GM12872 (cell line): ENCODE results near the gene ATP8A1.

Source experiments
- TF ChIP-seq, protein P1 (sequence below): IDR thresholded peaks from 3 replicates; pipeline ENCODE4 v1.5.1; 2011; ENCODE audit warnings: low read depth, mild to moderate bottlenecking, low read length, moderate library complexity; ENCODE audit not compliant: insufficient read depth

ATP8A1 gene

DNA sequence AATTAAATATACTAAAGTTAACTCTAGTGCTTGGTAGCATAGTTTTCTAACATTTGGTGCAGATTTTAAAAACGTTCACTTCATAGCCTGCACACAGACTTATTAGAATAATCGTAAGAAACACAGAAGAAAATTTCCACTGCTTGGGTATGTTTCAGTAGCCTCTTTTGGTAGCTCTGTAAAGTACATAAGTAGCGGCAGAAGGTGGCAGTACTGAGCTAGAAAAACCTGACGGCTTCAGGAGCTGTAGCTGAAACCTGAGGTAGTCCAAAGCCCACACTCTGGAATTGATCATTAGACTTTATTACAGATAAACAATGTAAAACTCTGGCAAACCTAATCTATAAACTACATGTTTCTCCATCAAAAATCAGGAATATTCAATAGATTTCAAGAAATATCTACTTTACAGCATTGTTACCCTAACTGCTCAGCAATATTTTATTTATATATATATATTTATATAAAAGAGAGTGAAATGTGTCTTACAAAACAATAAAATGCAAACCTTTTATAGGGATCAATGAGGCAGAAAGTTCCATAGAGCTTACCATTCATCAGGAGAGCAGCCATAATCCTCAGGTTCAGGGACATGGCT lies 88.2 kb downstream of the ATP8A1 start:
- TF ChIP-seq, protein P1, sequence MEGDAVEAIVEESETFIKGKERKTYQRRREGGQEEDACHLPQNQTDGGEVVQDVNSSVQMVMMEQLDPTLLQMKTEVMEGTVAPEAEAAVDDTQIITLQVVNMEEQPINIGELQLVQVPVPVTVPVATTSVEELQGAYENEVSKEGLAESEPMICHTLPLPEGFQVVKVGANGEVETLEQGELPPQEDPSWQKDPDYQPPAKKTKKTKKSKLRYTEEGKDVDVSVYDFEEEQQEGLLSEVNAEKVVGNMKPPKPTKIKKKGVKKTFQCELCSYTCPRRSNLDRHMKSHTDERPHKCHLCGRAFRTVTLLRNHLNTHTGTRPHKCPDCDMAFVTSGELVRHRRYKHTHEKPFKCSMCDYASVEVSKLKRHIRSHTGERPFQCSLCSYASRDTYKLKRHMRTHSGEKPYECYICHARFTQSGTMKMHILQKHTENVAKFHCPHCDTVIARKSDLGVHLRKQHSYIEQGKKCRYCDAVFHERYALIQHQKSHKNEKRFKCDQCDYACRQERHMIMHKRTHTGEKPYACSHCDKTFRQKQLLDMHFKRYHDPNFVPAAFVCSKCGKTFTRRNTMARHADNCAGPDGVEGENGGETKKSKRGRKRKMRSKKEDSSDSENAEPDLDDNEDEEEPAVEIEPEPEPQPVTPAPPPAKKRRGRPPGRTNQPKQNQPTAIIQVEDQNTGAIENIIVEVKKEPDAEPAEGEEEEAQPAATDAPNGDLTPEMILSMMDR: peak; percentile 70

DNA sequence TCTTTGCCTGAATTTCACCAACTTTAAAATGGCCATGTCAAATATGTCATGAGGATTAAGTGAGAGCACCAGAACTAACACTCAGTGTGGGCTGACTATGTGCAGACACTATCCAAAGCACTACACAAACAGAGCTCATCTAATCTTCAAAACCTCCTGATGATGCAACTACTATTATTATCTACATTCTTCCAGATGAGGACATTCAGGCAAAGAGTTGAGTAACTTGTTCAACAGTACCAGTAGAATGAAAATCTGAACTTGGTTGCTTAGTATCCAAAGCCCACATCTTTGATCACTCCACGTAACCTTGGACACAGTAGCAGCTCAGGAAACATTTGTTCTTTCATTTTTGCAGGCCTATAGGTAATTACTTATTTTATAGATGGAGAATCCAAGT lies 90.1 kb downstream of the ATP8A1 start:
- TF ChIP-seq, protein P1: no peak

DNA sequence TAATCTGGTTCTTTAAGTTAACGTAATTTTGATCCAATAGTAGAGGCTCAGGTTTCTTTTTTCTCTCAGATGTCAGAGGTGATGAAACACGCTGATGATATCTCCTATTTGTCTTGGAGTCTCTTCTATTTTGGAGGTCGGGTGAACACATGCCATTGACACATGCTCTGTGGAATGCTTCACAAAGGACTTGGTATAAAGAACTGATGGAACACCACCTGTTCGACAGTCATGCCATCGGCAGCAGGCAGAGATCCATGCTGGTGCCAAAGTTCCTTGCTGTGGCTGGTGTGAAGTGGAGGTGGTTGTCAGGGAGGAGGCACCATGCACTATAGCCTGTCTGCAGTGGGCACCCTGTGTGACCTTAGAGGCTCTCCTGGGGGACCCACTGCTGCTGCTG lies 94.9 kb downstream of the ATP8A1 start:
- TF ChIP-seq, protein P1: no peak

DNA sequence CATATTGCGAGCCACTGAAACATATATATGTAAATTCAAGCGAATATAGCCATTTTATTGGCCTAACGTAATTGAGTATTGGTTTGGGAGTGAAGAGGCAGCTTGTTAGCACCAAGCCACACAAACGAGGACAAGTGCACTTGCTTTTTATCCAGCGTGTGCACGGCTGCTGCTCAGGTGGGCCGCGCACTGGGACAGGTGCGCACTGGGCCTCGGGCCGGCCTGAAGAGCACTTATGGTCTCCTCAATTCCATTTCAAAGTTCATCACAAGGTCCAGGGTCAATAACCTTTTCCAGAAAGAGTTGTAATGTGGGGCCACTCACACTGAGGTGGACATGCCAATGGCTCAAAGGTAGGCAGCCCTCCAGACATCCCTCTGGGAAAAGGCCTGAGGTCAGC lies 95.9 kb downstream of the ATP8A1 start:
- TF ChIP-seq, protein P1: no peak

DNA sequence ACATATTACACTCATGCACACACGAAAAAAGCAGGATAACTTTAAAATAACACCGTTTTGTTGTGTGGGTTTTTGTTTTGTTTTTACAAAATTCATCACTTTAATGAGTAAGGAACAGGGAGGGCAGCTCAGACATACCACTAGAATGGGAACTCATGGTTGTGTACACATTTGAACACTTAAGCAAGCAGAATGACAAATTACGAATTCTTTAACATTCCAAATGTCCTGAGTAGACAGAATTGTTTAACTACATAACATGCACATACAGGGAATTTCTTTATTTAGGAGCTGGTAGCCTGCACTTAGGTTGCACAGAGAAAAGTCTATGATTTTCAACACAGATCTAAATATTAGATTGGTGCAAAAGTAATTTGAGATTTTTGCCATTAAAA lies 96.4 kb downstream of the ATP8A1 start:
- TF ChIP-seq, protein P1: no peak

DNA sequence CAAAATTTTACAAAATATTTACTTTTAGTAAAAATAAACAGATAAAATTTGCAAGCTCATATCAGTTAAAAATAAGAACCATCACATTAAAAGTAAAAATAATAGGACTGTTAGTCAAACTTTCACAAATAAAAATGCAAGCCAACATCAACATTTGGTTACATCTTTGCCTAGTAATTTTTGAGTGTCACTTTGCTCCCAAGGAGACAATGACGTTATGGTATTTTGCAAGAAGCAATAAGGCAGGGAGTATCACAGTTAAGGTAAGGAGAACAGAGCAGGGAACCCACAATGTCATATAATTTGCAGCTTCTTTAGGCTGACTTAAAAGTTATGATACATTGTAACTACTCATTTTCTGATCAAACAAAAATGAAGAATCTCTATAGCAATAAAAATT lies 98.7 kb downstream of the ATP8A1 start:
- TF ChIP-seq, protein P1: no peak

DNA sequence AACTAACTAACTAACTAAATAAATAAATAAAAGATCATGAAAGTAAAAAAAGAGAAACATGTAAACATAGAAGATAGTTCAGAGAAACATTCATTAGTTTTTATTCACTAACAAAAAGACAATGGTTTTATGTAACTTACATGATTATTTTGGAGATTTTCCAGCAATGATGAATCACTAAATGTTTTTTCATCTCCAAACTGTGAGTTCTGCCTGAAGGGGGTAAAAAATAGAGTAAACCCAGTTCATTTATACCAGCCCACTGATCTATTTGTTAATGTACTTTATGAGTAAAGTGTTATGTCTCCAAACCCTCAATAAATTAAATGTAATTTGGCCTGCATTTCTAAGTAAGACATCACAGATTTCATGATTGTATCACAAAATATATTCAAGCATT lies 101.1 kb downstream of the ATP8A1 start:
- TF ChIP-seq, protein P1: no peak

DNA sequence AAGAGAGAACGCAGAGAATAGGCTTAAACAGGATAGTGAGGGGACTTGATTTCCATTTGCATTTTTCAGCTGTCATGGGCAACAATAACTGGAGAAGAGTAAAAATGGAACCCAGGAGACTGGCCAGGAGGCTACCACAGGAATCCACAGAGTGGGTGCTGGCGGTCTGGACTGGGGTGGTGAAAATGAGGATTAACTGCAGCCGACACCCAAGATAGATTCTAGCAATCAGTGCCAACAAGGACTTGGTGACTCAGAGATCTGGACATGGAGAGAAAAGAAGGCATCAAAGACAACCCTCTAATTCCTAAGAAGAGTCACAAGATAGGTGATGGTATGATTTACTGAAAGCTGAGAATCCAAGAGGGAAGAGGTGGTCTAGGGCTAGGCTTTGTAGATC lies 102.8 kb downstream of the ATP8A1 start:
- TF ChIP-seq, protein P1: no peak
